ENCODE measurements around the gene DTX4. TPM values are rescaled to one million over a fixed set of nuclear protein-coding genes. Genes with fewer than 3 reads are reported as not detected.

The DTX4 gene
- total and polyA plus RNA-seq, 7 experiments from 2014 or later, result 0.22 to 3.9 (median 1.1) TPM

GRCh38 chr11:59158206-59159068 lies 13.5 kb upstream of the DTX4 start:
- Histone ChIP-seq H3K9me3 (ENCODE audit: control insufficient read depth in 2 of 3, low read length in 3 of 3) (no peaks in the 10 kb centered on the region), H3K4me3 (ENCODE audit: low read length) (no peak overlapping the region), H3K27ac (ENCODE audit: low read depth, low read length) (no peak overlapping the region), H3K27me3 (ENCODE audit: control insufficient read depth in 2 of 2, insufficient read depth in 2 of 2, low read length in 2 of 2) (no peaks in the 10 kb centered on the region), H3K4me1 (ENCODE audit: control insufficient read depth in 2 of 2, insufficient read depth in 2 of 2, low read length in 2 of 2) (no peaks in the 10 kb centered on the region), H3K36me3 (ENCODE audit: control insufficient read depth in 2 of 3, insufficient read depth in 3 of 3, low read length in 3 of 3) (no peaks in the 10 kb centered on the region)
- intact Hi-C loops (cut with micrococcal nuclease), result loop anchor here (1.0 to 10.0 kb wide), 9 partner anchors 16 to 504 kb away; partner anchors contain the start of gene FAM111A (in 2 of the 2)
- H3K9me3 Mint-ChIP-seq, result no peaks in the 10 kb centered on the region
- H3K4me1 Mint-ChIP-seq, result peaks cover 4 to 16% (median 5%) of the 10 kb centered on the region in 7 donors
- peak in 8 of 9 donors; percentile 53 to 75 (median 70) for DNase-seq
- H3K36me3 Mint-ChIP-seq, result peaks cover 0 to 12% (median 0%) of the 10 kb centered on the region in 5 donors
- ChIA-PET POLR2A (interaction anchor here (0.6 to 1.7 kb wide), 4 partner anchors 10 to 274 kb away, joined by 4 to 10 read pairs (median 6); partner anchors contain the start of gene FAM111A), CTCF (interaction anchor here (0.6 to 3.6 kb wide), 26 partner anchors 9 to 1809 kb away, joined by 3 to 31 read pairs (median 5); partner anchors contain the start of genes DTX4 and FAM111A)
- peak; percentile 97 for ATAC-seq
- H3K27me3 Mint-ChIP-seq, result peaks cover 9 to 14% (median 9%) of the 10 kb centered on the region in 5 donors
- H3K4me3 Mint-ChIP-seq, result peak overlapping the region in 1 of 10 donors; percentile 18
- H3K27ac Mint-ChIP-seq, result peak overlapping the region in 7 of 9 donors; percentile 8 to 65 (median 50)

GRCh38 chr11:59164028-59164427 lies 7.9 kb upstream of the DTX4 start:
- no peak overlapping the region for H3K27ac Mint-ChIP-seq
- Histone ChIP-seq H3K27ac (ENCODE audit: low read depth, low read length) (no peak overlapping the region), H3K9me3 (ENCODE audit: control insufficient read depth in 2 of 3, low read length in 3 of 3) (no peaks in the 10 kb centered on the region), H3K4me1 (ENCODE audit: control insufficient read depth in 2 of 2, insufficient read depth in 2 of 2, low read length in 2 of 2) (no peaks in the 10 kb centered on the region), H3K36me3 (ENCODE audit: control insufficient read depth in 2 of 3, insufficient read depth in 3 of 3, low read length in 3 of 3) (no peaks in the 10 kb centered on the region), H3K27me3 (ENCODE audit: control insufficient read depth in 2 of 2, insufficient read depth in 2 of 2, low read length in 2 of 2) (no peaks in the 10 kb centered on the region), H3K4me3 (ENCODE audit: low read length) (no peak overlapping the region)
- H3K36me3 Mint-ChIP-seq, result no peaks in the 10 kb centered on the region
- H3K4me1 Mint-ChIP-seq, result peaks cover 0 to 3% (median 0%) of the 10 kb centered on the region in 7 donors
- ChIA-PET CTCF (interaction anchor here (0.7 to 1.1 kb wide), 2 partner anchors 9 to 71 kb away, joined by 4 to 7 read pairs; no protein-coding TSS in a partner anchor), POLR2A (no interaction called here)
- no peaks in the 10 kb centered on the region for H3K9me3 Mint-ChIP-seq
- peaks cover 18 to 40% (median 22%) of the 10 kb centered on the region in 5 donors for H3K27me3 Mint-ChIP-seq
- H3K4me3 Mint-ChIP-seq, result no peak overlapping the region
- intact Hi-C loops (cut with micrococcal nuclease), result no loop called here
- no peak for ATAC-seq
- no peak for DNase-seq

- POLR2A ChIA-PET, result interaction anchor here (0.8 to 1.0 kb wide), 2 partner anchors 94 to 101 kb away, joined by 4 read pairs; no protein-coding TSS in a partner anchor
- H3K4me3 Mint-ChIP-seq, result peak overlapping the region; percentile 81 to 92 (median 89)
- ATAC-seq (peak; percentile 19), DNase-seq (peak in 4 of 9 donors; percentile 21 to 37 (median 30))
- H3K36me3 Mint-ChIP-seq, result no peaks in the 10 kb centered on the region
- no peaks in the 10 kb centered on the region for H3K9me3 ChIP-seq (ENCODE audit: control insufficient read depth in 2 of 3, low read length in 3 of 3)
- H3K4me3 ChIP-seq (ENCODE audit: low read length), result peak overlapping the region; percentile 85
- intact Hi-C loops (cut with micrococcal nuclease), result loop anchor here (1.0 to 10.0 kb wide), 5 partner anchors 382 to 630 kb away; partner anchors contain the start of gene STX3 (in 1 of the 2)
- H3K4me1 Mint-ChIP-seq, result peaks cover 0 to 16% (median 10%) of the 10 kb centered on the region in 7 donors
- peak overlapping the region in 5 of 9 donors; percentile 13 to 75 (median 65) for H3K27ac Mint-ChIP-seq
- no peak overlapping the region for H3K27ac ChIP-seq (ENCODE audit: low read depth, low read length)
- CTCF ChIA-PET, result interaction anchor here (0.6 to 3.8 kb wide), 17 partner anchors 8 to 944 kb away, joined by 3 to 59 read pairs (median 6); partner anchors contain the start of genes FAM111A, MPEG1 and OR10Q1
- H3K27me3 Mint-ChIP-seq, result peaks cover 0 to 43% (median 7%) of the 10 kb centered on the region in 5 donors
- H3K4me1 ChIP-seq (ENCODE audit: control insufficient read depth in 2 of 2, insufficient read depth in 2 of 2, low read length in 2 of 2), result peaks cover 4 to 7% of the 10 kb centered on the region in 2 donors
- H3K36me3 ChIP-seq (ENCODE audit: control insufficient read depth in 2 of 3, insufficient read depth in 3 of 3, low read length in 3 of 3), result no peaks in the 10 kb centered on the region
- H3K9me3 Mint-ChIP-seq, result no peaks in the 10 kb centered on the region
- H3K27me3 ChIP-seq (ENCODE audit: control insufficient read depth in 2 of 2, insufficient read depth in 2 of 2, low read length in 2 of 2), result no peaks in the 10 kb centered on the region
Measured at GRCh38 chr11:59172345-59173079, 580 bp downstream of the DTX4 start.

- Histone ChIP-seq H3K27ac (ENCODE audit: low read depth, low read length) (no peak overlapping the region), H3K4me3 (ENCODE audit: low read length) (peak overlapping the region; percentile 63), H3K36me3 (ENCODE audit: control insufficient read depth in 2 of 3, insufficient read depth in 3 of 3, low read length in 3 of 3) (no peaks in the 10 kb centered on the region), H3K9me3 (ENCODE audit: control insufficient read depth in 2 of 3, low read length in 3 of 3) (no peaks in the 10 kb centered on the region), H3K27me3 (ENCODE audit: control insufficient read depth in 2 of 2, insufficient read depth in 2 of 2, low read length in 2 of 2) (no peaks in the 10 kb centered on the region), H3K4me1 (ENCODE audit: control insufficient read depth in 2 of 2, insufficient read depth in 2 of 2, low read length in 2 of 2) (peaks cover 4 to 7% of the 10 kb centered on the region in 2 donors)
- H3K27me3 Mint-ChIP-seq, result peaks cover 0 to 48% (median 7%) of the 10 kb centered on the region in 5 donors
- ChIA-PET POLR2A (interaction anchor here (0.6 to 0.8 kb wide), 2 partner anchors 76 to 100 kb away, joined by 3 to 4 read pairs; no protein-coding TSS in a partner anchor), CTCF (interaction anchor here (0.6 to 4.2 kb wide), 5 partner anchors 9 to 94 kb away, joined by 3 to 59 read pairs (median 4); no protein-coding TSS in a partner anchor)
- intact Hi-C loops (cut with micrococcal nuclease), result loop anchor here (5.0 to 10.0 kb wide), 4 partner anchors 381 to 591 kb away; partner anchors contain the start of gene STX3 (in 1 of the 2)
- no peaks in the 10 kb centered on the region for H3K9me3 Mint-ChIP-seq
- ATAC-seq (no peak), DNase-seq (peak in 3 of 9 donors; percentile 8 to 30 (median 24))
- peaks cover 0 to 16% (median 10%) of the 10 kb centered on the region in 7 donors for H3K4me1 Mint-ChIP-seq
- peak overlapping the region; percentile 81 to 92 (median 89) for H3K4me3 Mint-ChIP-seq
- H3K27ac Mint-ChIP-seq, result peak overlapping the region in 4 of 9 donors; percentile 42 to 75 (median 66)
- no peaks in the 10 kb centered on the region for H3K36me3 Mint-ChIP-seq
Measured at GRCh38 chr11:59173080-59173963, 1.4 kb downstream of the DTX4 start.

- Histone ChIP-seq H3K27ac (ENCODE audit: low read depth, low read length) (no peak overlapping the region), H3K4me1 (ENCODE audit: control insufficient read depth in 2 of 2, insufficient read depth in 2 of 2, low read length in 2 of 2) (peaks cover 4 to 7% of the 10 kb centered on the region in 2 donors), H3K4me3 (ENCODE audit: low read length) (no peak overlapping the region), H3K27me3 (ENCODE audit: control insufficient read depth in 2 of 2, insufficient read depth in 2 of 2, low read length in 2 of 2) (no peaks in the 10 kb centered on the region), H3K9me3 (ENCODE audit: control insufficient read depth in 2 of 3, low read length in 3 of 3) (no peaks in the 10 kb centered on the region), H3K36me3 (ENCODE audit: control insufficient read depth in 2 of 3, insufficient read depth in 3 of 3, low read length in 3 of 3) (no peaks in the 10 kb centered on the region)
- intact Hi-C loops (cut with micrococcal nuclease), result loop anchor here (5.0 to 10.0 kb wide), 4 partner anchors 381 to 591 kb away; partner anchors contain the start of gene STX3 (in 1 of the 2)
- Mint-ChIP-seq H3K27ac (peak overlapping the region in 1 of 9 donors; percentile 6), H3K27me3 (peaks cover 0 to 54% (median 7%) of the 10 kb centered on the region in 5 donors), H3K9me3 (no peaks in the 10 kb centered on the region), H3K4me3 (peak overlapping the region in 1 of 10 donors; percentile 7), H3K4me1 (peaks cover 0 to 16% (median 10%) of the 10 kb centered on the region in 7 donors), H3K36me3 (peaks cover 0 to 4% (median 0%) of the 10 kb centered on the region in 5 donors)
- DNase-seq (no peak), ATAC-seq (no peak)
- ChIA-PET POLR2A (no interaction called here), CTCF (interaction anchor here (0.6 to 4.2 kb wide), 3 partner anchors 10 to 35 kb away, joined by 4 to 16 read pairs (median 4); no protein-coding TSS in a partner anchor)
Measured at GRCh38 chr11:59173964-59174663, 2.2 kb downstream of the DTX4 start.

Data from naive thymus-derived CD4-positive, alpha-beta T cell (primary cell).